ENCODE results near the gene KLHDC7B. TPM values are rescaled to one million over a fixed set of nuclear protein-coding genes. Genes with fewer than 3 reads are reported as not detected.
A peak's percentile ranks its signal among the peaks of the same experiment; 100 is the strongest.

KLHDC7B gene
- total and polyA plus RNA-seq, 2 of the 13 experiments (the other 11 are each of a cell fraction or from before 2014, with no cell fraction given) = 0.11 TPM; not detected in 1

DNA sequence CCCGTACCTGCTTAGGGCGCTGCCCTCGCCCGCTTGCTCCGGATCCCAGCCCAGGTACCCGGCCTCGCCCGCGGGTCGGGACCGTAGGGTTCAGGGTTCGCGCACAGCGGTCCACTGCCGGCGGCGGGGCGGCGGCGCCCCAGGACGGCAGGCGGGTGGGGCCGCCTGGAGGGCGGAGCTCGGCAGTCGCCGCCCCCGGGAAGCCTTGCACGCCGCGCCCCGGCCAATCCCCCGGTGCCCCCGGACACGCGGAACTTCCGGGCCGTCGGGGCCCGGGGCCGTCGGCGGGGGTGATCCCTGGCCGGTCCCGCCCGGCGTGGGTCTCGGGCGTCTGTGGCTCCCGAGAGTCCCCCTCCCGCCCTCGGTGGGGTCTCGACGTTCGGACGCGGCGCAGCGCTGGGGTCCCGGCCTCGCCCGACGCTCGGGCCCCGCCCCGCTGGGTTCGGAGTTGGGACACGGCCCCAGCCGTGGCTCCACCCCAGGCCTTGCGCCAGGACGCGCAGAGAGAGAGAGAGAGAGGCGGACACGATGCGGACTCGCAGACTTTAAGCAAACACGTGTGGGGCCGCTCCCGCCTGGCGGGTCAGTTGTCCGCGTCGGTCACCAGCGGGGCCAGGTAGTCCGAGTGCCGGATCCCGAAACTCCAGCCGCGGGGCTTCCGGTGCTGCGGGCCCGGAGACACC lies 15.7 kb upstream of the KLHDC7B start, which contains the start of gene TYMP (continued):
- no peak for TF ChIP-seq SMARCC2 (IDR thresholded peaks at IDR 0.05)
- TF ChIP-seq ZSCAN22 (CRISPR knock-in tag; IDR thresholded peaks at IDR 0.05) = no peak
- TF ChIP-seq PPARG (CRISPR knock-in tag; conservative IDR thresholded peaks at IDR 0.05) = no peak; the same call in 1 of the 2 replicates
- TF ChIP-seq NCOA5 (CRISPR knock-in tag; IDR thresholded peaks at IDR 0.05) = no peak
- no peak; the same call in 1 of the 2 replicates for TF ChIP-seq ZSCAN20 (CRISPR knock-in tag; IDR thresholded peaks at IDR 0.05; ENCODE audit: borderline replicate concordance)
- TF ChIP-seq, protein P1, sequence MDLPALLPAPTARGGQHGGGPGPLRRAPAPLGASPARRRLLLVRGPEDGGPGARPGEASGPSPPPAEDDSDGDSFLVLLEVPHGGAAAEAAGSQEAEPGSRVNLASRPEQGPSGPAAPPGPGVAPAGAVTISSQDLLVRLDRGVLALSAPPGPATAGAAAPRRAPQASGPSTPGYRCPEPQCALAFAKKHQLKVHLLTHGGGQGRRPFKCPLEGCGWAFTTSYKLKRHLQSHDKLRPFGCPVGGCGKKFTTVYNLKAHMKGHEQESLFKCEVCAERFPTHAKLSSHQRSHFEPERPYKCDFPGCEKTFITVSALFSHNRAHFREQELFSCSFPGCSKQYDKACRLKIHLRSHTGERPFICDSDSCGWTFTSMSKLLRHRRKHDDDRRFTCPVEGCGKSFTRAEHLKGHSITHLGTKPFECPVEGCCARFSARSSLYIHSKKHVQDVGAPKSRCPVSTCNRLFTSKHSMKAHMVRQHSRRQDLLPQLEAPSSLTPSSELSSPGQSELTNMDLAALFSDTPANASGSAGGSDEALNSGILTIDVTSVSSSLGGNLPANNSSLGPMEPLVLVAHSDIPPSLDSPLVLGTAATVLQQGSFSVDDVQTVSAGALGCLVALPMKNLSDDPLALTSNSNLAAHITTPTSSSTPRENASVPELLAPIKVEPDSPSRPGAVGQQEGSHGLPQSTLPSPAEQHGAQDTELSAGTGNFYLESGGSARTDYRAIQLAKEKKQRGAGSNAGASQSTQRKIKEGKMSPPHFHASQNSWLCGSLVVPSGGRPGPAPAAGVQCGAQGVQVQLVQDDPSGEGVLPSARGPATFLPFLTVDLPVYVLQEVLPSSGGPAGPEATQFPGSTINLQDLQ (CRISPR knock-in tag; IDR thresholded peaks at IDR 0.05) = no peak
- TF ChIP-seq RBM39 (IDR thresholded peaks at IDR 0.05; ENCODE audit: low read depth, low read length, poor library complexity, severe bottlenecking) = no peak
- TF ChIP-seq NR3C1 (CRISPR knock-in tag; IDR thresholded peaks at IDR 0.05) = no peak
- 0 out of 2 replicates have a peak, but pooled peaks have one; percentile 12 for TF ChIP-seq ZNF33A (CRISPR knock-in tag; IDR thresholded peaks at IDR 0.05; ENCODE audit: borderline replicate concordance)
- TF ChIP-seq, protein P2, sequence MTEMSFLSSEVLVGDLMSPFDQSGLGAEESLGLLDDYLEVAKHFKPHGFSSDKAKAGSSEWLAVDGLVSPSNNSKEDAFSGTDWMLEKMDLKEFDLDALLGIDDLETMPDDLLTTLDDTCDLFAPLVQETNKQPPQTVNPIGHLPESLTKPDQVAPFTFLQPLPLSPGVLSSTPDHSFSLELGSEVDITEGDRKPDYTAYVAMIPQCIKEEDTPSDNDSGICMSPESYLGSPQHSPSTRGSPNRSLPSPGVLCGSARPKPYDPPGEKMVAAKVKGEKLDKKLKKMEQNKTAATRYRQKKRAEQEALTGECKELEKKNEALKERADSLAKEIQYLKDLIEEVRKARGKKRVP (CRISPR knock-in tag; IDR thresholded peaks at IDR 0.05) = no peak; a peak in 1 of 4 replicates
- no peak for TF ChIP-seq XBP1 (CRISPR knock-in tag; IDR thresholded peaks at IDR 0.05)
- TF ChIP-seq RBAK (CRISPR knock-in tag; IDR thresholded peaks at IDR 0.05) = no peak
- TF ChIP-seq ZNF230 (CRISPR knock-in tag; IDR thresholded peaks at IDR 0.05) = no peak
- TF ChIP-seq, protein P3, sequence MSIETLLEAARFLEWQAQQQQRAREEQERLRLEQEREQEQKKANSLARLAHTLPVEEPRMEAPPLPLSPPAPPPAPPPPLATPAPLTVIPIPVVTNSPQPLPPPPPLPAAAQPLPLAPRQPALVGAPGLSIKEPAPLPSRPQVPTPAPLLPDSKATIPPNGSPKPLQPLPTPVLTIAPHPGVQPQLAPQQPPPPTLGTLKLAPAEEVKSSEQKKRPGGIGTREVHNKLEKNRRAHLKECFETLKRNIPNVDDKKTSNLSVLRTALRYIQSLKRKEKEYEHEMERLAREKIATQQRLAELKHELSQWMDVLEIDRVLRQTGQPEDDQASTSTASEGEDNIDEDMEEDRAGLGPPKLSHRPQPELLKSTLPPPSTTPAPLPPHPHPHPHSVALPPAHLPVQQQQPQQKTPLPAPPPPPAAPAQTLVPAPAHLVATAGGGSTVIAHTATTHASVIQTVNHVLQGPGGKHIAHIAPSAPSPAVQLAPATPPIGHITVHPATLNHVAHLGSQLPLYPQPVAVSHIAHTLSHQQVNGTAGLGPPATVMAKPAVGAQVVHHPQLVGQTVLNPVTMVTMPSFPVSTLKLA (IDR thresholded peaks at IDR 0.05) = 0 out of 2 replicates have a peak, but pooled peaks have one; percentile 21
- peak; percentile 77; the same call in 1 of the 2 replicates for TF ChIP-seq ZNF703 (CRISPR knock-in tag; IDR thresholded peaks at IDR 0.05; ENCODE audit: borderline replicate concordance)
- no peak for TF ChIP-seq ZBTB7B (CRISPR knock-in tag; IDR thresholded peaks at IDR 0.05)
- TF ChIP-seq, protein P4, sequence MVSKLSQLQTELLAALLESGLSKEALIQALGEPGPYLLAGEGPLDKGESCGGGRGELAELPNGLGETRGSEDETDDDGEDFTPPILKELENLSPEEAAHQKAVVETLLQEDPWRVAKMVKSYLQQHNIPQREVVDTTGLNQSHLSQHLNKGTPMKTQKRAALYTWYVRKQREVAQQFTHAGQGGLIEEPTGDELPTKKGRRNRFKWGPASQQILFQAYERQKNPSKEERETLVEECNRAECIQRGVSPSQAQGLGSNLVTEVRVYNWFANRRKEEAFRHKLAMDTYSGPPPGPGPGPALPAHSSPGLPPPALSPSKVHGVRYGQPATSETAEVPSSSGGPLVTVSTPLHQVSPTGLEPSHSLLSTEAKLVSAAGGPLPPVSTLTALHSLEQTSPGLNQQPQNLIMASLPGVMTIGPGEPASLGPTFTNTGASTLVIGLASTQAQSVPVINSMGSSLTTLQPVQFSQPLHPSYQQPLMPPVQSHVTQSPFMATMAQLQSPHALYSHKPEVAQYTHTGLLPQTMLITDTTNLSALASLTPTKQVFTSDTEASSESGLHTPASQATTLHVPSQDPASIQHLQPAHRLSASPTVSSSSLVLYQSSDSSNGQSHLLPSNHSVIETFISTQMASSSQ (IDR thresholded peaks at IDR 0.05; ENCODE audit: low read depth) = no peak
- TF ChIP-seq, protein P4 (CRISPR knock-in tag; IDR thresholded peaks at IDR 0.05; ENCODE audit: borderline replicate concordance) = no peak
- no peak for TF ChIP-seq ARNT (IDR thresholded peaks at IDR 0.05)
- no peak for TF ChIP-seq ZNF570 (CRISPR knock-in tag; IDR thresholded peaks at IDR 0.05; ENCODE audit: borderline replicate concordance)
- TF ChIP-seq ZMAT3 (CRISPR knock-in tag; conservative IDR thresholded peaks at IDR 0.05) = no peak; the same call in 1 of the 2 replicates
